ENCODE measurements around the gene PDCD10. TPM values are rescaled to one million over a fixed set of nuclear protein-coding genes. Genes with fewer than 3 reads are reported as not detected.
A peak's percentile ranks its signal among the peaks of the same experiment; 100 is the strongest.

The PDCD10 gene
- total RNA-seq, 2 donors from 2014 or later, result 48.5 to 62.0 TPM

- intact Hi-C loops (cut with DNase I), result no loop called here
- no peak for DNase-seq (ENCODE audit: low spot score)
Measured at GRCh38 chr3:167736997-167737396, 2.3 kb upstream of the PDCD10 start.

GRCh38 chr3:167736264-167736787, 1.6 kb upstream of the PDCD10 start:
- intact Hi-C loops (cut with DNase I), result no loop called here
- DNase-seq (ENCODE audit: low spot score), result no peak

GRCh38 chr3:167735233-167736138, 794 bp upstream of the PDCD10 start, which contains the start of gene SERPINI1:
SERPINI1 (plus strand) TSS chr3:167735721; CDS start chr3:167789129, 53,408 bp downstream.
- intact Hi-C loops (cut with DNase I), result no loop called here
- peak; percentile 94 for DNase-seq (ENCODE audit: low spot score)

- no peak for DNase-seq (ENCODE audit: low spot score)
- intact Hi-C loops (cut with DNase I), result no loop called here
Measured at GRCh38 chr3:167733961-167734497, 663 bp downstream of the PDCD10 start.

- no peak for DNase-seq (ENCODE audit: low spot score)
- intact Hi-C loops (cut with DNase I), result no loop called here
Measured at GRCh38 chr3:167732313-167733065, 2.2 kb downstream of the PDCD10 start.

- no peak for DNase-seq (ENCODE audit: low spot score)
- intact Hi-C loops (cut with DNase I), result no loop called here
Measured at GRCh38 chr3:167731393-167731792, 3.3 kb downstream of the PDCD10 start.

GRCh38 chr3:167729591-167729990, 5.1 kb downstream of the PDCD10 start:
- intact Hi-C loops (cut with DNase I), result no loop called here
- no peak for DNase-seq (ENCODE audit: low spot score)

GRCh38 chr3:167728632-167729323, 5.9 kb downstream of the PDCD10 start:
- no peak for DNase-seq (ENCODE audit: low spot score)
- intact Hi-C loops (cut with DNase I), result no loop called here

GRCh38 chr3:167728176-167728575, 6.5 kb downstream of the PDCD10 start:
- no peak for DNase-seq (ENCODE audit: low spot score)
- intact Hi-C loops (cut with DNase I), result no loop called here

- DNase-seq (ENCODE audit: low spot score), result no peak
- intact Hi-C loops (cut with DNase I), result no loop called here
Measured at GRCh38 chr3:167723872-167724271, 10.8 kb downstream of the PDCD10 start.

GRCh38 chr3:167723025-167723512, 11.6 kb downstream of the PDCD10 start:
- DNase-seq (ENCODE audit: low spot score), result no peak
- intact Hi-C loops (cut with DNase I), result no loop called here

GRCh38 chr3:167718582-167718981, 16.1 kb downstream of the PDCD10 start:
- intact Hi-C loops (cut with DNase I), result no loop called here
- no peak for DNase-seq (ENCODE audit: low spot score)

- DNase-seq (ENCODE audit: low spot score), result no peak
- intact Hi-C loops (cut with DNase I), result no loop called here
Measured at GRCh38 chr3:167716920-167717319, 17.8 kb downstream of the PDCD10 start.

GRCh38 chr3:167714871-167715270, 19.8 kb downstream of the PDCD10 start:
- intact Hi-C loops (cut with DNase I), result no loop called here
- no peak for DNase-seq (ENCODE audit: low spot score)

GRCh38 chr3:167712445-167712844, 22.2 kb downstream of the PDCD10 start:
- intact Hi-C loops (cut with DNase I), result no loop called here
- DNase-seq (ENCODE audit: low spot score), result no peak

GRCh38 chr3:167711439-167711838, 23.3 kb downstream of the PDCD10 start:
- intact Hi-C loops (cut with DNase I), result no loop called here
- no peak for DNase-seq (ENCODE audit: low spot score)

GRCh38 chr3:167710552-167710951, 24.1 kb downstream of the PDCD10 start:
- intact Hi-C loops (cut with DNase I), result no loop called here
- no peak for DNase-seq (ENCODE audit: low spot score)

GRCh38 chr3:167709690-167710089, 25.0 kb downstream of the PDCD10 start:
- intact Hi-C loops (cut with DNase I), result loop anchor here in 1 of 2 donors (5.0 kb wide), 1 partner anchor 752 kb away; no protein-coding TSS in a partner anchor
- DNase-seq (ENCODE audit: low spot score), result no peak

- DNase-seq (ENCODE audit: low spot score), result no peak
- intact Hi-C loops (cut with DNase I), result loop anchor here in 1 of 2 donors (5.0 kb wide), 1 partner anchor 749 kb away; no protein-coding TSS in a partner anchor
Measured at GRCh38 chr3:167705840-167706239, 28.9 kb downstream of the PDCD10 start.
